Measurements from ENCODE around the gene TRIM40. TPM values are rescaled to one million over a fixed set of nuclear protein-coding genes. Genes with fewer than 3 reads are reported as not detected.

The TRIM40 gene
- total RNA-seq, 2 experiments from 2014 or later: not detected

- DNase-seq (no peak), ATAC-seq (ENCODE audit: low read depth) (no peak)
- Mint-ChIP-seq H3K4me1 (peaks cover 13% of the 10 kb centered on the region), H3K27ac (no peak overlapping the region), H3K9me3 (no peaks in the 10 kb centered on the region), H3K4me3 (no peak overlapping the region), H3K36me3 (no peaks in the 10 kb centered on the region), H3K27me3 (peaks cover 40% of the 10 kb centered on the region)
- POLR2A ChIA-PET: no interaction called here
Measured at GRCh38 chr6:30147096-30147495, 11.2 kb downstream of the TRIM40 start.

- peaks cover 39% of the 10 kb centered on the region for H3K27me3 Mint-ChIP-seq
- H3K4me3 Mint-ChIP-seq: no peak overlapping the region
- POLR2A ChIA-PET: no interaction called here
- no peaks in the 10 kb centered on the region for H3K36me3 Mint-ChIP-seq
- no peaks in the 10 kb centered on the region for H3K9me3 Mint-ChIP-seq
- ATAC-seq (ENCODE audit: low read depth) (no peak), DNase-seq (no peak)
- H3K4me1 Mint-ChIP-seq: peaks cover 13% of the 10 kb centered on the region
- H3K27ac Mint-ChIP-seq: no peak overlapping the region
Measured at GRCh38 chr6:30149234-30149633, 13.3 kb downstream of the TRIM40 start.

- Mint-ChIP-seq H3K36me3 (no peaks in the 10 kb centered on the region), H3K27ac (no peak overlapping the region), H3K27me3 (peaks cover 37% of the 10 kb centered on the region), H3K4me3 (no peak overlapping the region), H3K9me3 (no peaks in the 10 kb centered on the region), H3K4me1 (peaks cover 13% of the 10 kb centered on the region)
- POLR2A ChIA-PET: no interaction called here
- DNase-seq: no peak
- no peak for ATAC-seq (ENCODE audit: low read depth)
Measured at GRCh38 chr6:30149858-30150550, 14.1 kb downstream of the TRIM40 start.

- Mint-ChIP-seq H3K4me3 (no peak overlapping the region), H3K9me3 (no peaks in the 10 kb centered on the region), H3K27me3 (peaks cover 28% of the 10 kb centered on the region), H3K4me1 (peaks cover 13% of the 10 kb centered on the region), H3K27ac (no peak overlapping the region), H3K36me3 (no peaks in the 10 kb centered on the region)
- ATAC-seq (ENCODE audit: low read depth) (no peak), DNase-seq (no peak)
- POLR2A ChIA-PET: interaction anchor here (1.0 kb wide), 1 partner anchor 62 kb away, joined by 3 read pairs; the partner anchor contains the start of gene TRIM26
Measured at GRCh38 chr6:30150671-30151395, 14.9 kb downstream of the TRIM40 start.

GRCh38 chr6:30151580-30151979, 15.6 kb downstream of the TRIM40 start:
- peaks cover 30% of the 10 kb centered on the region for H3K27me3 Mint-ChIP-seq
- ATAC-seq (ENCODE audit: low read depth) (peak; percentile 63), DNase-seq (no peak)
- H3K4me3 Mint-ChIP-seq: peak overlapping the region; percentile 6
- H3K36me3 Mint-ChIP-seq: no peaks in the 10 kb centered on the region
- peaks cover 15% of the 10 kb centered on the region for H3K4me1 Mint-ChIP-seq
- no peak overlapping the region for H3K27ac Mint-ChIP-seq
- H3K9me3 Mint-ChIP-seq: no peaks in the 10 kb centered on the region
- POLR2A ChIA-PET: interaction anchor here (1.0 kb wide), 1 partner anchor 61 kb away, joined by 3 read pairs; the partner anchor contains the start of gene TRIM26

GRCh38 chr6:30152016-30152673, 16.2 kb downstream of the TRIM40 start:
- POLR2A ChIA-PET: interaction anchor here (1.0 kb wide), 1 partner anchor 61 kb away, joined by 3 read pairs; the partner anchor contains the start of gene TRIM26
- Mint-ChIP-seq H3K4me3 (no peak overlapping the region), H3K36me3 (no peaks in the 10 kb centered on the region), H3K27ac (no peak overlapping the region), H3K9me3 (no peaks in the 10 kb centered on the region), H3K27me3 (peaks cover 30% of the 10 kb centered on the region), H3K4me1 (peaks cover 14% of the 10 kb centered on the region)
- DNase-seq (no peak), ATAC-seq (ENCODE audit: low read depth) (no peak)

- DNase-seq: no peak
- peaks cover 28% of the 10 kb centered on the region for H3K27me3 Mint-ChIP-seq
- no peaks in the 10 kb centered on the region for H3K9me3 Mint-ChIP-seq
- no peak for ATAC-seq (ENCODE audit: low read depth)
- H3K27ac Mint-ChIP-seq: no peak overlapping the region
- POLR2A ChIA-PET: no interaction called here
- H3K36me3 Mint-ChIP-seq: no peaks in the 10 kb centered on the region
- peaks cover 12% of the 10 kb centered on the region for H3K4me1 Mint-ChIP-seq
- H3K4me3 Mint-ChIP-seq: no peak overlapping the region
Measured at GRCh38 chr6:30152910-30153610, 17.1 kb downstream of the TRIM40 start.

GRCh38 chr6:30154061-30154460, 18.1 kb downstream of the TRIM40 start:
- ATAC-seq (ENCODE audit: low read depth): no peak
- peaks cover 21% of the 10 kb centered on the region for H3K27me3 Mint-ChIP-seq
- DNase-seq: no peak
- no peaks in the 10 kb centered on the region for H3K9me3 Mint-ChIP-seq
- no peaks in the 10 kb centered on the region for H3K36me3 Mint-ChIP-seq
- POLR2A ChIA-PET: no interaction called here
- no peak overlapping the region for H3K4me3 Mint-ChIP-seq
- H3K27ac Mint-ChIP-seq: no peak overlapping the region
- H3K4me1 Mint-ChIP-seq: peaks cover 16% of the 10 kb centered on the region

- Mint-ChIP-seq H3K36me3 (no peaks in the 10 kb centered on the region), H3K27me3 (peaks cover 21% of the 10 kb centered on the region), H3K9me3 (no peaks in the 10 kb centered on the region), H3K4me1 (peaks cover 16% of the 10 kb centered on the region), H3K4me3 (no peak overlapping the region), H3K27ac (no peak overlapping the region)
- no peak for DNase-seq
- POLR2A ChIA-PET: no interaction called here
- ATAC-seq (ENCODE audit: low read depth): no peak
Measured at GRCh38 chr6:30154709-30155519, 19.0 kb downstream of the TRIM40 start.

- Mint-ChIP-seq H3K27ac (no peak overlapping the region), H3K27me3 (peaks cover 19% of the 10 kb centered on the region), H3K36me3 (no peaks in the 10 kb centered on the region), H3K4me3 (no peak overlapping the region), H3K4me1 (peaks cover 13% of the 10 kb centered on the region), H3K9me3 (no peaks in the 10 kb centered on the region)
- DNase-seq (no peak), ATAC-seq (ENCODE audit: low read depth) (no peak)
- POLR2A ChIA-PET: no interaction called here
Measured at GRCh38 chr6:30155520-30156261, 19.8 kb downstream of the TRIM40 start.

- Mint-ChIP-seq H3K27ac (no peak overlapping the region), H3K9me3 (no peaks in the 10 kb centered on the region)
- ATAC-seq (ENCODE audit: low read depth): no peak
Measured at GRCh38 chr6:30156262-30156599, 20.3 kb downstream of the TRIM40 start.

GRCh38 chr6:30156774-30157173, 20.8 kb downstream of the TRIM40 start:
- ATAC-seq (ENCODE audit: low read depth) (no peak), DNase-seq (no peak)
- no peak overlapping the region for H3K4me3 Mint-ChIP-seq
- POLR2A ChIA-PET: no interaction called here
- H3K36me3 Mint-ChIP-seq: no peaks in the 10 kb centered on the region
- no peaks in the 10 kb centered on the region for H3K9me3 Mint-ChIP-seq
- H3K4me1 Mint-ChIP-seq: peaks cover 9% of the 10 kb centered on the region
- H3K27me3 Mint-ChIP-seq: peaks cover 19% of the 10 kb centered on the region
- H3K27ac Mint-ChIP-seq: no peak overlapping the region

More at GRCh38 chr6:30156262-30156599, 20.3 kb downstream of the TRIM40 start:
- H3K27me3 Mint-ChIP-seq: peaks cover 19% of the 10 kb centered on the region
- DNase-seq: no peak
- POLR2A ChIA-PET: no interaction called here
- peaks cover 13% of the 10 kb centered on the region for H3K4me1 Mint-ChIP-seq
- H3K4me3 Mint-ChIP-seq: no peak overlapping the region
- H3K36me3 Mint-ChIP-seq: no peaks in the 10 kb centered on the region
